ENCODE results near the gene SLC1A3.

- TF ChIP-seq EZH2phosphoT487 (IDR thresholded peaks at IDR 0.05; ENCODE audit: low read length), result no peak
- no peak for TF ChIP-seq CTCF (IDR thresholded peaks at IDR 0.05; ENCODE audit: low read length)
Observed at GRCh38 chr5:36705055-36705454, 98.6 kb downstream of the SLC1A3 start.
